Measurements from ENCODE around the gene PSMB11.
A peak's percentile ranks its signal among the peaks of the same experiment; 100 is the strongest.

DNA sequence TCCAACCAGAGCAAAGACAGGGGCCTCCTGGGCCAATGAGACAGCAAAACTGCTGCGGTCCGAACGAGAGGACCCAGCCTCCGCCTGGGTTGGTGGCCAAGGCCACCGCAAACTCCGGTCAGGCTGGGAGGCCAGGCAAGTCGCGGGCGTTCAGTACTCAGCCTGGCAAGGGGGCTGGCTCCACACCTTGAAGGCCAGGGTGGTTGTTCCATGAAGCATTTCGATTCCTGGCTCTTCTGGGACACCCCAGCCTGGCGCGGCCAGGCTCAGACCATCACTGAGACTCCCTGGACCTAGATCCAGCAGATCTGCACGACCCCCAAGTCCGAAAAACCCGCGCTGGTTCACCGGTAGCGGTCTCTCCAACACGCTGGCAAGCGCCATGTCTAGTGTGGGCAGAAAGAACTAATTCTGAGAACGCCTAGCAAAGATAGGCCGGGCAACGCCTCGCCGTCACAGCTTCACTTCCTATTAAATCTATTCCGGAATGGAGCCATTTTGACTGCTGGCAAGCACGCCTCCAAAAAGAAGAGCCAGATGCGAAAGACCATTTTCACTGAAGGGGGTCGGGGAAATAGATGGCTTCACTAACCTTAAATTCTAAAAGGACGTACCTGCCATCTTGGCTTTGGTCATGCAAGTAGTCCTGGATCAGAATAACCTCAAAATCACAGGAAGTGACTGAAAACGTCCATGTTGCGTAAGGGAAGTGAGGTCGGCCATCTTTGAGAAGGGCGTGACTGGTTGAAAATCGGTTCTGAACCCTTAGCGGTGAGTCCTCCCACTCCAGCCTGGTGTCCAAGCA is 7.3 kb upstream of the PSMB11 start, which contains the start of gene PSMB5:
- TF ChIP-seq, protein P1, sequence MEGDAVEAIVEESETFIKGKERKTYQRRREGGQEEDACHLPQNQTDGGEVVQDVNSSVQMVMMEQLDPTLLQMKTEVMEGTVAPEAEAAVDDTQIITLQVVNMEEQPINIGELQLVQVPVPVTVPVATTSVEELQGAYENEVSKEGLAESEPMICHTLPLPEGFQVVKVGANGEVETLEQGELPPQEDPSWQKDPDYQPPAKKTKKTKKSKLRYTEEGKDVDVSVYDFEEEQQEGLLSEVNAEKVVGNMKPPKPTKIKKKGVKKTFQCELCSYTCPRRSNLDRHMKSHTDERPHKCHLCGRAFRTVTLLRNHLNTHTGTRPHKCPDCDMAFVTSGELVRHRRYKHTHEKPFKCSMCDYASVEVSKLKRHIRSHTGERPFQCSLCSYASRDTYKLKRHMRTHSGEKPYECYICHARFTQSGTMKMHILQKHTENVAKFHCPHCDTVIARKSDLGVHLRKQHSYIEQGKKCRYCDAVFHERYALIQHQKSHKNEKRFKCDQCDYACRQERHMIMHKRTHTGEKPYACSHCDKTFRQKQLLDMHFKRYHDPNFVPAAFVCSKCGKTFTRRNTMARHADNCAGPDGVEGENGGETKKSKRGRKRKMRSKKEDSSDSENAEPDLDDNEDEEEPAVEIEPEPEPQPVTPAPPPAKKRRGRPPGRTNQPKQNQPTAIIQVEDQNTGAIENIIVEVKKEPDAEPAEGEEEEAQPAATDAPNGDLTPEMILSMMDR (conservative IDR thresholded peaks at IDR 0.05): no peak
- peak; percentile 87 for TF ChIP-seq ZFX (IDR thresholded peaks at IDR 0.05)

Data from C4-2B (cell line).